ENCODE results near the gene LENG9. TPM values are rescaled to one million over a fixed set of nuclear protein-coding genes. Genes with fewer than 3 reads are reported as not detected.
A peak's percentile ranks its signal among the peaks of the same experiment; 100 is the strongest.

LENG9 gene
- total and polyA plus RNA-seq, 5 donors from 2014 or later: 0.21 to 3.9 (median 0.53) TPM; not detected in 1

DNA sequence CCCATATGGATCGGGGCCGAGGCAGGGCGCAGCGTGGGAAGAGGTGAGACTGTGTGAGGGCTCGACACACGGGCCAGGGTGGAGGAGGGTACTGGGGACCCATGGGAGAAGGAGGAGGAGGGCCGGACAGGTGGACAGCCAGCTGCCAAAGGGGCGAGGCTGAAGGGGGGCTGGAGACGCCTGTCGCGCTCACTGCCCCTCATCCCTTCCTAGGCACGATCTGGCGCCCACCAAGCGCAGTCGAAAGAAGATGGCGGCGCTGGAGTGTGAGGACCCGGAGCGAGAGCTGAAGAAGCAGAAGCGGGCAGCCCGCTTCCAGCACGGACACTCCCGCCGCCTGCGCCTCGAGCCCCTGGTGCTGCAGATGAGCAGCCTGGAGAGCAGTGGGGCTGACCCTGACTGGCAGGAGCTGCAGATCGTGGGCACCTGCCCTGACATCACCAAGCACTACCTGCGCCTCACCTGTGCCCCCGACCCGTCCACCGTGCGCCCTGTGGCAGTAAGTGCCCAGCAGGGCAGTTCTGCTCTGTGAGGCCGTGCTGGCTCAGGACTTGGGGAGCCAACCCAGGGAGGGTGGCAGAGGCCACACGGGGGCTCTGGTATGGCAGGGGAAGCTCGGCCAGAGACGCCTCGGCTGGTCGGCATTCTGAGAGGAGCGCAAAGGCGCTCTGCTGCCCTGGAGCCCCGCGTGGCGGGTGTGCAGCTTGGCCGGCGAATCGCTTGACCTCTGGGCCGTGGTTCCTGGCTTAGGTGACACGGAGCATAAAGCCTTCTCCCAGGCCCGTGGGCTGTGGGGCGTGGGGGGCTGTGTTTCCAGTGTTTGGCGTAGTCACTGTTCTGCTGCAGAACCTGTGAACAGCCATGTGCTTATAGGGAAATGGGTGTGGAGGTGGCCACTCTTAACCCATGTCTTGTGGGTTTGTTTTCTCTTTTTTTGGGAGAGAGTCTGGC lies 6.9 kb downstream of the LENG9 start:
- H3K9me3 ChIP-seq (ENCODE audit: control insufficient read depth in 2 of 2, low read length in 2 of 2): no peaks in the 10 kb centered on the region
- H3K4me1 ChIP-seq (ENCODE audit: control insufficient read depth, insufficient read depth, low read length, poor library complexity, severe bottlenecking): peaks cover 9% of the 10 kb centered on the region
- no peak overlapping the region for H3K27ac ChIP-seq (ENCODE audit: insufficient read depth, low read length, poor library complexity, severe bottlenecking)
- no peak overlapping the region for H3K4me3 ChIP-seq (ENCODE audit: low read depth, low read length)
- H3K9me3 Mint-ChIP-seq: peaks cover 0 to 1% (median 0%) of the 10 kb centered on the region in 7 donors
- DNase-seq: no peak
- H3K4me1 Mint-ChIP-seq: peaks cover 5 to 48% (median 23%) of the 10 kb centered on the region in 4 donors
- H3K4me3 Mint-ChIP-seq: peak overlapping the region in 2 of 4 donors; percentile 48 to 73
- H3K27me3 Mint-ChIP-seq: no peaks in the 10 kb centered on the region
- H3K27me3 ChIP-seq (ENCODE audit: control insufficient read depth, insufficient read depth, low read length): no peaks in the 10 kb centered on the region
- H3K36me3 ChIP-seq (ENCODE audit: control insufficient read depth, insufficient read depth, low read length): peaks cover 90% of the 10 kb centered on the region
- no peak for ATAC-seq (ENCODE audit: low read depth in 2 of 2)
- peaks cover 32% of the 10 kb centered on the region for H3K36me3 Mint-ChIP-seq
- peak overlapping the region in 1 of 3 donors; percentile 14 for H3K27ac Mint-ChIP-seq

DNA sequence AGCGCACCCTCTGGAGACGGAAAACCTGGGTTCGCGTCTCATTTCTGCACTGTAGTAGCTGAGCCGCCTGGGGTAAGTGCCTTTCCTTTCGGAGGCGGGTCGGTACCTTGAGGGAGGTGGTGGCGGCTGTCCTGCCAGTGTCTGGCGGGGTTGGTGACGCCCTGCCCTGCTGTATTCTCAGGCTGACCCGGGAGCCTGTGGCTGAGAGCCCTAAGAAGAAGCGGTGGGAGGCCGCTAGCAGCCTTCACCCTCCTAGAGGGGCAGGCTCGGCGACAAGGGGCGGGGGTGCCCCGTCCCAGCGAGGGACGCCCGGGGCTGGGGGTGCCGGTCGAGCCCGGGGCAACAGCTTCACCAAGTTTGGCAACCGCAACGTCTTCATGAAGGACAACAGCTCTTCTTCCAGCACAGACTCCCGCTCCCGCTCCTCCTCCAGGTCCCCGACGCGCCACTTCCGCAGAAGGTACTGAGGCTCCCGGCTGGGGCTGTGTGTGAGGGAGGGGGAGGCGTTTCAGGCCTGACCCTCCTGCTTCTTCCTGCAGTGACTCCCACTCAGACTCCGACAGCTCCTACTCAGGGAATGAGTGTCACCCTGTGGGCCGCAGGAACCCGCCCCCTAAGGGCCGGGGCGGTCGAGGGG lies 7.7 kb downstream of the LENG9 start:
- Histone ChIP-seq H3K27me3 (ENCODE audit: control insufficient read depth, insufficient read depth, low read length) (no peaks in the 10 kb centered on the region), H3K4me1 (ENCODE audit: control insufficient read depth, insufficient read depth, low read length, poor library complexity, severe bottlenecking) (peaks cover 17% of the 10 kb centered on the region), H3K36me3 (ENCODE audit: control insufficient read depth, insufficient read depth, low read length) (peaks cover 94% of the 10 kb centered on the region), H3K4me3 (ENCODE audit: low read depth, low read length) (no peak overlapping the region), H3K27ac (ENCODE audit: insufficient read depth, low read length, poor library complexity, severe bottlenecking) (no peak overlapping the region), H3K9me3 (ENCODE audit: control insufficient read depth in 2 of 2, low read length in 2 of 2) (no peaks in the 10 kb centered on the region)
- ATAC-seq (ENCODE audit: low read depth in 2 of 2) (no peak), DNase-seq (no peak)
- no peaks in the 10 kb centered on the region for H3K27me3 Mint-ChIP-seq
- peaks cover 0 to 1% (median 0%) of the 10 kb centered on the region in 7 donors for H3K9me3 Mint-ChIP-seq
- H3K27ac Mint-ChIP-seq: peak overlapping the region in 1 of 3 donors; percentile 14
- peaks cover 5 to 52% (median 28%) of the 10 kb centered on the region in 4 donors for H3K4me1 Mint-ChIP-seq
- H3K4me3 Mint-ChIP-seq: peak overlapping the region in 2 of 4 donors; percentile 48 to 52
- peaks cover 36% of the 10 kb centered on the region for H3K36me3 Mint-ChIP-seq

DNA sequence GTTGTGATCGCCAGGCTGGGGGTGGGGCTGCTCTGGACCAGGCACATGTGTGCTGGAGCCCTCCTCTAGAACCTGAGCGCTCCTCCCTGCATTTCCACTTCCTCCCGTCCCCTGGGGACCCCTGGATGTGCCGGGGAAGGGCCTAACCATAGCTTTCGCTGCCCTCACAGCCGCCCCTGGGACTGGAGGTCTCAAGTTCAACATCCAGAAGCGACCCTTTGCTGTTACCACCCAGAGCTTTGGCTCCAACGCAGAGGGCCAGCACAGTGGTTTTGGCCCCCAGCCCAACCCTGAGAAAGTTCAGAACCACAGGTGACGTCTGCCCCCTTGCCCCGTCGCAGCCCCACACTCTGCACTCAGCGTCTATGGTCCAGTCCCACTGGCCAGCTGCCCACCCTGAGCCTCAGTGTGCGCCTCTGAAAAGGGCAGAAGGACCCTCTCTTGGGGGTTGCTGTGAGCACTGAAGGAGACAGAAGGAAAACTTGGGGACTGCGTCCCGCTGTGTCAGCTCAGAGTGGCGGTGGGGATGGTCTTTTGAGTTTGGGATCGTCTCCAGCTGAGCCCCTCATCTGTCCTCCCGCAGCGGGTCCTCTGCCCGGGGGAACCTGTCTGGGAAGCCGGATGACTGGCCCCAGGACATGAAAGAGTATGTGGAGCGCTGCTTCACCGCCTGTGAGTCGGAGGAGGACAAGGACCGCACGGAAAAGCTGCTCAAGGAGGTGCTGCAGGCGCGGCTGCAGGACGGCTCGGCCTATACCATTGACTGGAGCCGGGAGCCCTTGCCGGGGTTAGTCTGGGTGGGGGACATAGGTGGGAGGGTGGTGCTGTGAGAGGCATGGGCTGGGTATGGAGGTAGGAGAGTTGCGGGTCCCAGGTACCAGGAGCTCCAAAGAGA lies 8.6 kb downstream of the LENG9 start:
- H3K9me3 Mint-ChIP-seq: peaks cover 0 to 1% (median 0%) of the 10 kb centered on the region in 7 donors

DNA sequence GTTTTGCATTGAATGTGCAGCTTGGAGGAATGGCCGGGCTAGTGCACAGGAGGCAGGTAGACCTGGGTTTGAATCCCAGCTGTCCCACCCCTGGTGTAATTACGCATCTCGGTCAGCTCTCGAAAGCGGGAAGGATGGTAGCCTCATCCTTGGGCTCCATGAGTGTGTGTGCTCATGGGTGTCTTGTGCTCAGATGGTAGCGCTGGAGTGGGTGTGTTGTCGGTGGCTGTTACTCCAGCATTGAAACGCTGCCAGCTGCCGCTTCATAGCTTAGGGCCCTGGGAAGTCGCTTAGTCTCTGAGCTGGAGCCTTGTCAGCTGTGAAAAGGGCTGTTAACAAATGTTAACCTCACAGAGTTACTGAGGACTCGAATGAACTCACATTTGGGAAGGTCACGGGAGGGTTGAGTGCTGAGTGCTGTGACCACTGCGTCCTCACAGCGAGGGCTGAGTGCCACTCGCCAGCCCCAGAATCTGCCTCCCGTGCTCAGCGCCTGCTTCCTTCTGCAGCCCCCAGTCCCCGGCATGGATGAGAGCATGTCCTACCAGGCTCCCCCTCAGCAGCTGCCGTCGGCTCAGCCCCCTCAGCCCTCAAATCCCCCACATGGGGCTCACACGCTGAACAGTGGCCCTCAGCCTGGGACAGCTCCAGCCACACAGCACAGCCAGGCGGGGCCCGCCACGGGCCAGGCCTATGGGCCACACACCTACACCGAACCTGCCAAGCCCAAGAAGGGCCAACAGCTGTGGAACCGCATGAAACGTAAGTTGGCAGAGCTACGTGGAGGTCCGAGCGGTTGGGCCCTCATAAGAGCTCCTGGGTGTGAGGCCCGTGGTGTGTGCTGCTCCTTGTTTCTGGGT lies 9.4 kb downstream of the LENG9 start:
- ATAC-seq (ENCODE audit: low read depth in 2 of 2) (no peak), DNase-seq (no peak)
- Histone ChIP-seq H3K4me1 (ENCODE audit: control insufficient read depth, insufficient read depth, low read length, poor library complexity, severe bottlenecking) (peaks cover 30% of the 10 kb centered on the region), H3K27me3 (ENCODE audit: control insufficient read depth, insufficient read depth, low read length) (no peaks in the 10 kb centered on the region), H3K27ac (ENCODE audit: insufficient read depth, low read length, poor library complexity, severe bottlenecking) (no peak overlapping the region), H3K9me3 (ENCODE audit: control insufficient read depth in 2 of 2, low read length in 2 of 2) (no peaks in the 10 kb centered on the region), H3K4me3 (ENCODE audit: low read depth, low read length) (no peak overlapping the region), H3K36me3 (ENCODE audit: control insufficient read depth, insufficient read depth, low read length) (peaks cover 84% of the 10 kb centered on the region)
- Mint-ChIP-seq H3K9me3 (peaks cover 0 to 1% (median 0%) of the 10 kb centered on the region in 7 donors), H3K4me3 (peak overlapping the region in 1 of 4 donors; percentile 86), H3K27me3 (no peaks in the 10 kb centered on the region), H3K27ac (no peak overlapping the region), H3K36me3 (peaks cover 31% of the 10 kb centered on the region), H3K4me1 (peaks cover 5 to 57% (median 32%) of the 10 kb centered on the region in 4 donors)

More for the DNA sequence above, 8.6 kb downstream of the LENG9 start:
- Mint-ChIP-seq H3K27me3 (no peaks in the 10 kb centered on the region), H3K36me3 (peaks cover 38% of the 10 kb centered on the region), H3K4me1 (peaks cover 5 to 59% (median 35%) of the 10 kb centered on the region in 4 donors), H3K27ac (no peak overlapping the region), H3K4me3 (peak overlapping the region in 1 of 4 donors; percentile 86)
- H3K27me3 ChIP-seq (ENCODE audit: control insufficient read depth, insufficient read depth, low read length): no peaks in the 10 kb centered on the region
- no peaks in the 10 kb centered on the region for H3K9me3 ChIP-seq (ENCODE audit: control insufficient read depth in 2 of 2, low read length in 2 of 2)
- H3K4me3 ChIP-seq (ENCODE audit: low read depth, low read length): no peak overlapping the region
- no peak for ATAC-seq (ENCODE audit: low read depth in 2 of 2)
- peaks cover 92% of the 10 kb centered on the region for H3K36me3 ChIP-seq (ENCODE audit: control insufficient read depth, insufficient read depth, low read length)
- peaks cover 26% of the 10 kb centered on the region for H3K4me1 ChIP-seq (ENCODE audit: control insufficient read depth, insufficient read depth, low read length, poor library complexity, severe bottlenecking)
- no peak for DNase-seq
- H3K27ac ChIP-seq (ENCODE audit: insufficient read depth, low read length, poor library complexity, severe bottlenecking): no peak overlapping the region

DNA sequence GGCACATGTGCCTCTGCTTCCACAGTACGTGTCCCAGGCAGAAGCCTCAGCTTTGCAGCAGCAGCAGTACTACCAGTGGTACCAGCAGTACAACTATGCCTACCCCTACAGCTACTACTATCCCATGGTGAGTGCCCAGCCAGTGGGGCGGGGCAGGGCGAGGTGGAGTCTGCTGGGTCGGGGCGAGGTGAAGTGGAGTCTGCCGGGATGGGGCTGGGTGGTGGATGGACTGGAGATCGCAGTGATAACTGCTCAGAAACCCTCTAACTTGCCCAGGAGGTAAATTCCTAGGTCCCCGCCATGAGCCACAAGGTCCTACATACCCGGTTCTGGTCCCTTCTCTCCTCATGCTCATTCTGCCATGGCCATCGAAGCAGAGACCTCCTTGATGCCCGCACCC lies 11.0 kb downstream of the LENG9 start:
- Histone ChIP-seq H3K9me3 (ENCODE audit: control insufficient read depth in 2 of 2, low read length in 2 of 2) (no peaks in the 10 kb centered on the region), H3K4me1 (ENCODE audit: control insufficient read depth, insufficient read depth, low read length, poor library complexity, severe bottlenecking) (peaks cover 39% of the 10 kb centered on the region), H3K27ac (ENCODE audit: insufficient read depth, low read length, poor library complexity, severe bottlenecking) (no peak overlapping the region), H3K27me3 (ENCODE audit: control insufficient read depth, insufficient read depth, low read length) (no peaks in the 10 kb centered on the region), H3K36me3 (ENCODE audit: control insufficient read depth, insufficient read depth, low read length) (peaks cover 68% of the 10 kb centered on the region), H3K4me3 (ENCODE audit: low read depth, low read length) (no peak overlapping the region)
- Mint-ChIP-seq H3K4me1 (peaks cover 5 to 59% (median 32%) of the 10 kb centered on the region in 4 donors), H3K27me3 (peaks cover 11% of the 10 kb centered on the region), H3K4me3 (peak overlapping the region in 2 of 4 donors; percentile 43 to 86), H3K27ac (peak overlapping the region in 1 of 3 donors; percentile 86), H3K9me3 (peaks cover 0 to 4% (median 0%) of the 10 kb centered on the region in 7 donors), H3K36me3 (peaks cover 17% of the 10 kb centered on the region)
- ATAC-seq (ENCODE audit: low read depth in 2 of 2): no peak
- DNase-seq: no peak

DNA sequence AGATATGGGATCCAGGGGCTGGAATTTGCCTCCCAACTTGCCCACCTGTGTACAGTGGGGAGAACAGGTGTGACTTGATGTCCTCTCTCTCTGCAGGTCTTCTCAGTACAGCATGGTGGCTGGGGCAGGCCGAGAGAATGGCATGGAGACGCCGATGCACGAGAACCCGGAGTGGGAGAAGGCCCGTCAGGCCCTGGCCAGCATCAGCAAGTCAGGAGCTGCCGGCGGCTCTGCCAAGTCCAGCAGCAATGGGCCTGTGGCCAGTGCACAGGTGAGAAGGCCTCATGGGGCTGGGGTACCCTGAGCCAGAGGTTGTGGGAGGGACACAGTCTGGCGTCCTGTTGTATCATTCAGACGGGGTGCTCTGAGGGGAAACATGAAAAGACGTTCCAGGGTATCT lies 11.6 kb downstream of the LENG9 start:
- peaks cover 5 to 65% (median 34%) of the 10 kb centered on the region in 4 donors for H3K4me1 Mint-ChIP-seq

More for the DNA sequence above, 11.6 kb downstream of the LENG9 start:
- Mint-ChIP-seq H3K9me3 (peaks cover 0 to 4% (median 0%) of the 10 kb centered on the region in 7 donors), H3K27me3 (peaks cover 11% of the 10 kb centered on the region), H3K36me3 (peaks cover 17% of the 10 kb centered on the region), H3K4me3 (peak overlapping the region; percentile 43 to 98 (median 97)), H3K27ac (peak overlapping the region in 1 of 3 donors; percentile 79)
- peaks cover 64% of the 10 kb centered on the region for H3K36me3 ChIP-seq (ENCODE audit: control insufficient read depth, insufficient read depth, low read length)
- no peak overlapping the region for H3K4me3 ChIP-seq (ENCODE audit: low read depth, low read length)
- no peak for ATAC-seq (ENCODE audit: low read depth in 2 of 2)
- no peaks in the 10 kb centered on the region for H3K27me3 ChIP-seq (ENCODE audit: control insufficient read depth, insufficient read depth, low read length)
- no peaks in the 10 kb centered on the region for H3K9me3 ChIP-seq (ENCODE audit: control insufficient read depth in 2 of 2, low read length in 2 of 2)
- DNase-seq: no peak
- H3K4me1 ChIP-seq (ENCODE audit: control insufficient read depth, insufficient read depth, low read length, poor library complexity, severe bottlenecking): peaks cover 45% of the 10 kb centered on the region
- peak overlapping the region; percentile 31 for H3K27ac ChIP-seq (ENCODE audit: insufficient read depth, low read length, poor library complexity, severe bottlenecking)

All from CD4-positive, CD25-positive, alpha-beta regulatory T cell (primary cell).